WTC11 (cell line): ENCODE data around the gene PGD. TPM values are rescaled to one million over a fixed set of nuclear protein-coding genes. Genes with fewer than 3 reads are reported as not detected.

Source experiments
- ATAC-seq: fragments of 200-7000 bp; cut with Tn5 transposase; 2 replicates; pipeline ENCODE4 v1.10.0; 2021; ENCODE audit warnings: mild to moderate bottlenecking, moderate library complexity
- CTCF ChIA-PET: fragments of 300-600 bp; sonication (Branson Sonifier 250); formaldehyde crosslinking; loops from one replicate; lab custom pipeline; 2021; ENCODE audit warnings: antibody characterized with exemption; lab: Charles Lee
- POLR2A ChIA-PET: fragments of 350-600 bp; sonication (Branson Sonifier 250); formaldehyde crosslinking; loops from one replicate; lab custom pipeline; 2021; ENCODE audit warnings: antibody characterized with exemption; lab: Charles Lee
- DNase-seq: peaks from one replicate; pipeline ENCODE4 v3.0.0; 2021; ENCODE audit warnings: low spot score
- H3K27ac Mint-ChIP-seq: 2 replicates; pipeline ENCODE4 v1.8.0; 2021; ENCODE audit warnings: mixed read lengths
- H3K27me3 Mint-ChIP-seq: 2 replicates; pipeline ENCODE4 v1.8.0; 2021; ENCODE audit warnings: low read depth, mild to moderate bottlenecking, moderate library complexity, mixed read lengths
- H3K36me3 Mint-ChIP-seq: 2 replicates; pipeline ENCODE4 v1.8.0; 2021; ENCODE audit warnings: mixed read lengths
- H3K4me1 Mint-ChIP-seq: 2 replicates; pipeline ENCODE4 v1.8.0; 2022; ENCODE audit warnings: mixed read lengths
- H3K4me3 Mint-ChIP-seq: 2 replicates; pipeline ENCODE4 v1.8.0; 2021; ENCODE audit warnings: mild to moderate bottlenecking, moderate library complexity, mixed read lengths
- H3K9me3 Mint-ChIP-seq: 2 replicates; pipeline ENCODE4 v1.8.0; 2021; ENCODE audit warnings: mixed read lengths
- CBFB ChIP-seq: sonication (generic); formaldehyde crosslinking; IDR thresholded peaks from 2 replicates; pipeline ENCODE4 v1.8.1; 2022; ENCODE audit warnings: mild to moderate bottlenecking, low read depth, missing genetic modification reagents
- CREB1 ChIP-seq: sonication (generic); formaldehyde crosslinking; IDR thresholded peaks from 2 replicates; pipeline ENCODE4 v1.8.0; 2023; ENCODE audit warnings: mild to moderate bottlenecking, missing genetic modification reagents
- CREM ChIP-seq: sonication (generic); formaldehyde crosslinking; IDR thresholded peaks from 2 replicates; pipeline ENCODE4 v1.8.1; 2022; ENCODE audit warnings: mild to moderate bottlenecking, missing genetic modification reagents, moderate library complexity
- FOXK1 ChIP-seq: sonication (generic); formaldehyde crosslinking; IDR thresholded peaks from 2 replicates; pipeline ENCODE4 v1.8.0; 2022; ENCODE audit warnings: mild to moderate bottlenecking, moderate library complexity, missing genetic modification reagents
- HMGA2 ChIP-seq: fragments of 250-450 bp; sonication (Bioruptor Pico); IDR thresholded peaks from 2 replicates; pipeline ENCODE4 v1.4.0; 2021; ENCODE audit warnings: mild to moderate bottlenecking, moderate library complexity
- IRF2 ChIP-seq: sonication (generic); formaldehyde crosslinking; IDR thresholded peaks from 2 replicates; pipeline ENCODE4 v1.8.0; 2022; ENCODE audit warnings: low read depth, missing genetic modification reagents, borderline replicate concordance
- OVOL2 ChIP-seq: fragments of 250-450 bp; sonication (Bioruptor Pico); IDR thresholded peaks from 2 replicates; pipeline ENCODE4 v1.9.0; 2021; ENCODE audit warnings: mild to moderate bottlenecking, borderline replicate concordance
- PRRX2 ChIP-seq: fragments of 250-450 bp; sonication (Bioruptor Pico); IDR thresholded peaks from 2 replicates; pipeline ENCODE4 v1.8.0; 2021; ENCODE audit warnings: mild to moderate bottlenecking
- SMAD3 ChIP-seq: sonication (generic); formaldehyde crosslinking; IDR thresholded peaks from 2 replicates; pipeline ENCODE4 v1.8.0; 2022; ENCODE audit warnings: missing genetic modification reagents, mild to moderate bottlenecking, borderline replicate concordance
- TP53 ChIP-seq: sonication (generic); formaldehyde crosslinking; IDR thresholded peaks from 2 replicates; pipeline ENCODE4 v1.8.1; 2023; ENCODE audit warnings: mild to moderate bottlenecking, missing genetic modification reagents
- ZNF138 ChIP-seq: sonication (generic); formaldehyde crosslinking; conservative IDR thresholded peaks from 2 replicates; pipeline ENCODE4 v1.8.1; 2022; ENCODE audit warnings: mild to moderate bottlenecking, moderate library complexity, missing genetic modification reagents
- ZNF232 ChIP-seq: sonication (generic); formaldehyde crosslinking; IDR thresholded peaks from 2 replicates; pipeline ENCODE4 v1.8.0; 2022; ENCODE audit warnings: mild to moderate bottlenecking, missing genetic modification reagents
- ZNF263 ChIP-seq: sonication (generic); formaldehyde crosslinking; IDR thresholded peaks from 2 replicates; pipeline ENCODE4 v1.8.1; 2022; ENCODE audit warnings: low read depth, mild to moderate bottlenecking, moderate library complexity, missing genetic modification reagents
- ZNF396 ChIP-seq: fragments of 250-450 bp; sonication (Bioruptor Pico); IDR thresholded peaks from 2 replicates; pipeline ENCODE4 v1.8.0; 2021; ENCODE audit warnings: mild to moderate bottlenecking, moderate library complexity, borderline replicate concordance
- total RNA-seq: library from RNA; stranded (reverse); gene quantifications from 3 replicates; pipeline ENCODE4 v1.2.3, GENCODE V29; 2021
- TF ChIP-seq, protein P1 (sequence below): sonication (generic); formaldehyde crosslinking; IDR thresholded peaks from 2 replicates; pipeline ENCODE4 v1.8.0; 2023; ENCODE audit warnings: mild to moderate bottlenecking, missing genetic modification reagents
- TF ChIP-seq, protein P2 (sequence below): sonication (generic); formaldehyde crosslinking; IDR thresholded peaks from 2 replicates; pipeline ENCODE4 v1.8.1; 2022; ENCODE audit warnings: missing genetic modification reagents, borderline replicate concordance
- TF ChIP-seq, protein P3 (sequence below): sonication (generic); formaldehyde crosslinking; IDR thresholded peaks from 2 replicates; pipeline ENCODE4 v1.8.0; 2022; ENCODE audit warnings: missing genetic modification reagents

The PGD gene
- total RNA-seq, 1 experiment from 2014 or later: 278 TPM

DNA sequence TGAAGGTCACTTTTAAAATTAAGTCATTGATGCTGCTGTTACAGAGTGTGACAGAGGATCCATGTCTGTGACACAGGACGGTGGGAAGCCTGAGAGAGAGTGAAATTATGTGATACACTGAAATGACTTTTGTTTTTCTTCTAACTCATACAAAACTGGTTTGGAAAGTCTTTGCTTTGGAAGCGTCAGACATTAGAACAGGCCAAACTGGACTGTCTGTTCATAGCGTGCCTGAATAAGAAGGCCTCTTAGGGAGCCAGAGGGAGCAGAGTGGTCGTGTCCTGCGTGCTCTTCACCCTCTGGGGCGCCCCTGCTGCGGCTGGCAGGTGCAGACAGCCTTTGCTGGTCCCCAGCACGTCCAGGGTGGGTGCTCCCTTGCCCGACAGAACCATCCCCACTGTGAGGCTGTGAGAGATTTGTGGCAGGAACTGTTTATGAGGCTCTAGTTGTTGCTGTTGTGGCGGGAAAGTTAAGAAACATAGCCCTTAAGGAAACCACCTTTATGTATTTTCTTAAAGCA, 19.7 kb upstream of the PGD start:
- peaks cover 53% of the 10 kb centered on the region for H3K36me3 Mint-ChIP-seq
- peak overlapping the region; percentile 43; the same call in 1 of the 2 replicates for H3K27ac Mint-ChIP-seq
- TF ChIP-seq ZNF263 (CRISPR knock-in tag) (no peak), FOXK1 (CRISPR knock-in tag) (no peak), ZNF232 (CRISPR knock-in tag) (no peak), HMGA2 (no peak)
- TF ChIP-seq, protein P1, sequence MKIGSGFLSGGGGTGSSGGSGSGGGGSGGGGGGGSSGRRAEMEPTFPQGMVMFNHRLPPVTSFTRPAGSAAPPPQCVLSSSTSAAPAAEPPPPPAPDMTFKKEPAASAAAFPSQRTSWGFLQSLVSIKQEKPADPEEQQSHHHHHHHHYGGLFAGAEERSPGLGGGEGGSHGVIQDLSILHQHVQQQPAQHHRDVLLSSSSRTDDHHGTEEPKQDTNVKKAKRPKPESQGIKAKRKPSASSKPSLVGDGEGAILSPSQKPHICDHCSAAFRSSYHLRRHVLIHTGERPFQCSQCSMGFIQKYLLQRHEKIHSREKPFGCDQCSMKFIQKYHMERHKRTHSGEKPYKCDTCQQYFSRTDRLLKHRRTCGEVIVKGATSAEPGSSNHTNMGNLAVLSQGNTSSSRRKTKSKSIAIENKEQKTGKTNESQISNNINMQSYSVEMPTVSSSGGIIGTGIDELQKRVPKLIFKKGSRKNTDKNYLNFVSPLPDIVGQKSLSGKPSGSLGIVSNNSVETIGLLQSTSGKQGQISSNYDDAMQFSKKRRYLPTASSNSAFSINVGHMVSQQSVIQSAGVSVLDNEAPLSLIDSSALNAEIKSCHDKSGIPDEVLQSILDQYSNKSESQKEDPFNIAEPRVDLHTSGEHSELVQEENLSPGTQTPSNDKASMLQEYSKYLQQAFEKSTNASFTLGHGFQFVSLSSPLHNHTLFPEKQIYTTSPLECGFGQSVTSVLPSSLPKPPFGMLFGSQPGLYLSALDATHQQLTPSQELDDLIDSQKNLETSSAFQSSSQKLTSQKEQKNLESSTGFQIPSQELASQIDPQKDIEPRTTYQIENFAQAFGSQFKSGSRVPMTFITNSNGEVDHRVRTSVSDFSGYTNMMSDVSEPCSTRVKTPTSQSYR: no peak
- POLR2A ChIA-PET: no interaction called here
- H3K4me3 Mint-ChIP-seq: no peak overlapping the region
- H3K4me1 Mint-ChIP-seq: no peaks in the 10 kb centered on the region
- CTCF ChIA-PET: interaction anchor here (0.8 kb wide), 1 partner anchor 169 kb away, joined by 3 read pairs; the partner anchor contains the start of gene KIF1B
- no peaks in the 10 kb centered on the region for H3K27me3 Mint-ChIP-seq
- DNase-seq (no peak), ATAC-seq (no peak)
- H3K9me3 Mint-ChIP-seq: no peaks in the 10 kb centered on the region

DNA sequence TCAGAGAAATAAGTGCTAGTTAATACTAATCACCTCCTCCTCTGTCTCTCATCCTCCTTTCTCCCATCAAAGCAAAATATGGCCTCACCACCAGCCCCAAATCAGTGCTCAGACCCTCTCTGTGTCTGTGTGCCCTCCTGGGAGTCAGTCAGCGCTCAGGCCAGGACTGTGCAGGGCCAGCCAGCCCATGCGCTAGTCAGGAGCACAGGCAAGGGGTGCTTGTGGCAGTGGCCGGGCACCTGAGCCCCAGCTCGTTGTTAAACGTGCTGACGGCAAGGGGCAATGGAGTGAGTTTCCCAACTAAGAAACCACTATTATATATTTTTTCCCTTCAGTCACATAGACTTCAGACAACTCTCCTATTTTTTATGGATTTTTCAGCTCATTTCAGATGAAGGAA, 19.2 kb upstream of the PGD start:
- DNase-seq (no peak), ATAC-seq (no peak)
- POLR2A ChIA-PET: no interaction called here
- CTCF ChIA-PET: interaction anchor here (0.8 kb wide), 1 partner anchor 169 kb away, joined by 3 read pairs; the partner anchor contains the start of gene KIF1B
- no peaks in the 10 kb centered on the region for H3K4me1 Mint-ChIP-seq
- H3K36me3 Mint-ChIP-seq: peaks cover 52% of the 10 kb centered on the region
- H3K4me3 Mint-ChIP-seq: no peak overlapping the region
- TF ChIP-seq SMAD3 (no peak), CREM (CRISPR knock-in tag) (no peak), ZNF138 (CRISPR knock-in tag) (no peak)
- no peak overlapping the region for H3K27ac Mint-ChIP-seq
- H3K27me3 Mint-ChIP-seq: no peaks in the 10 kb centered on the region
- H3K9me3 Mint-ChIP-seq: no peaks in the 10 kb centered on the region

DNA sequence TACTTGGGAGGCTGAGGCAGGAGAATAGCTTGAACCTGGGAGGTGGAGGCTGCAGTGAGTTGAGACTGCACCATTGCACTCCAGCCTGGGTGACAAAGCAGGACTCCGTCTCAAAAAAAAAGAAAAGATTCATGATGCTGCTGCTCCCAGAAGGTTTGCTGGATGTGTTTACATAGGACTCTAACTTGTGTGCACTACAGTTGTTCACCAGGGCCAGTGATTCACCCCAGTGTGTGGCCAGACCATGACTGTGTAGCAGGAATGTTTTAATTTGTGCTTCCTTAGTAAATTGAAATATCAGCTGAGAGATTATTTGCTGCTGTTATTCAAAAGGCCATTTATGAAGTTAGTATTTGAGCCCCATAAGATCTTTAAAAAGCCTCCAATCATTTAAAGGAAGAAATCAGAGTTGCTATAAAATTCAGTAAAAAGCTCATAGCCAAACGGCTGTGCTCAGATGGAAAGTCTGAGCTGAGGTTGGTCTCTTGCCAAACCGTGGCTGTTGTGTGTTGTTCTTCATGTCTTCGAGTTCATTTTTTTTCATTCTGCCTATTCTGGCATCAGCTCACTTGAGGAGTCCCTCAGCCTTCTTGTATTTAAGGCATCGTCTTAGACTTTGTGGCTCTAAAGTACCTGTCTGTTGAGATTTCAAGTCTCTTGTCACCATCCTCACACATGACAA, 18.1 kb upstream of the PGD start:
- ChIA-PET POLR2A (interaction anchor here (0.6 kb wide), 1 partner anchor 11 kb away, joined by 9 read pairs; no protein-coding TSS in a partner anchor), CTCF (no interaction called here)
- ATAC-seq: no peak
- no peak for TF ChIP-seq IRF2 (CRISPR knock-in tag)
- TF ChIP-seq, protein P2, sequence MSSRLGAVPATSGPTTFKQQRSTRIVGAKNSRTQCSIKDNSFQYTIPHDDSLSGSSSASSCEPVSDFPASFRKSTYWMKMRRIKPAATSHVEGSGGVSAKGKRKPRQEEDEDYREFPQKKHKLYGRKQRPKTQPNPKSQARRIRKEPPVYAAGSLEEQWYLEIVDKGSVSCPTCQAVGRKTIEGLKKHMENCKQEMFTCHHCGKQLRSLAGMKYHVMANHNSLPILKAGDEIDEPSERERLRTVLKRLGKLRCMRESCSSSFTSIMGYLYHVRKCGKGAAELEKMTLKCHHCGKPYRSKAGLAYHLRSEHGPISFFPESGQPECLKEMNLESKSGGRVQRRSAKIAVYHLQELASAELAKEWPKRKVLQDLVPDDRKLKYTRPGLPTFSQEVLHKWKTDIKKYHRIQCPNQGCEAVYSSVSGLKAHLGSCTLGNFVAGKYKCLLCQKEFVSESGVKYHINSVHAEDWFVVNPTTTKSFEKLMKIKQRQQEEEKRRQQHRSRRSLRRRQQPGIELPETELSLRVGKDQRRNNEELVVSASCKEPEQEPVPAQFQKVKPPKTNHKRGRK (CRISPR knock-in tag): no peak
- TF ChIP-seq CREM (CRISPR knock-in tag): no peak
- TF ChIP-seq CREB1 (CRISPR knock-in tag): no peak
- TF ChIP-seq, protein P3, sequence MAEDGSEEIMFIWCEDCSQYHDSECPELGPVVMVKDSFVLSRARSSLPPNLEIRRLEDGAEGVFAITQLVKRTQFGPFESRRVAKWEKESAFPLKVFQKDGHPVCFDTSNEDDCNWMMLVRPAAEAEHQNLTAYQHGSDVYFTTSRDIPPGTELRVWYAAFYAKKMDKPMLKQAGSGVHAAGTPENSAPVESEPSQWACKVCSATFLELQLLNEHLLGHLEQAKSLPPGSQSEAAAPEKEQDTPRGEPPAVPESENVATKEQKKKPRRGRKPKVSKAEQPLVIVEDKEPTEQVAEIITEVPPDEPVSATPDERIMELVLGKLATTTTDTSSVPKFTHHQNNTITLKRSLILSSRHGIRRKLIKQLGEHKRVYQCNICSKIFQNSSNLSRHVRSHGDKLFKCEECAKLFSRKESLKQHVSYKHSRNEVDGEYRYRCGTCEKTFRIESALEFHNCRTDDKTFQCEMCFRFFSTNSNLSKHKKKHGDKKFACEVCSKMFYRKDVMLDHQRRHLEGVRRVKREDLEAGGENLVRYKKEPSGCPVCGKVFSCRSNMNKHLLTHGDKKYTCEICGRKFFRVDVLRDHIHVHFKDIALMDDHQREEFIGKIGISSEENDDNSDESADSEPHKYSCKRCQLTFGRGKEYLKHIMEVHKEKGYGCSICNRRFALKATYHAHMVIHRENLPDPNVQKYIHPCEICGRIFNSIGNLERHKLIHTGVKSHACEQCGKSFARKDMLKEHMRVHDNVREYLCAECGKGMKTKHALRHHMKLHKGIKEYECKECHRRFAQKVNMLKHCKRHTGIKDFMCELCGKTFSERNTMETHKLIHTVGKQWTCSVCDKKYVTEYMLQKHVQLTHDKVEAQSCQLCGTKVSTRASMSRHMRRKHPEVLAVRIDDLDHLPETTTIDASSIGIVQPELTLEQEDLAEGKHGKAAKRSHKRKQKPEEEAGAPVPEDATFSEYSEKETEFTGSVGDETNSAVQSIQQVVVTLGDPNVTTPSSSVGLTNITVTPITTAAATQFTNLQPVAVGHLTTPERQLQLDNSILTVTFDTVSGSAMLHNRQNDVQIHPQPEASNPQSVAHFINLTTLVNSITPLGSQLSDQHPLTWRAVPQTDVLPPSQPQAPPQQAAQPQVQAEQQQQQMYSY: no peak
- TF ChIP-seq OVOL2 (CRISPR knock-in tag): no peak
- no peak for TF ChIP-seq TP53 (CRISPR knock-in tag)
- no peak for TF ChIP-seq ZNF396 (CRISPR knock-in tag)
- no peak for TF ChIP-seq PRRX2 (CRISPR knock-in tag)
- no peak for TF ChIP-seq CBFB (CRISPR knock-in tag)
- Mint-ChIP-seq H3K4me3 (no peak overlapping the region), H3K9me3 (no peaks in the 10 kb centered on the region), H3K4me1 (no peaks in the 10 kb centered on the region), H3K27me3 (no peaks in the 10 kb centered on the region), H3K27ac (no peak overlapping the region), H3K36me3 (peaks cover 44% of the 10 kb centered on the region)
- no peak for DNase-seq
